AG04450 (cell line): ENCODE results near the gene PCSK6. TPM values are rescaled to one million over a fixed set of nuclear protein-coding genes. Genes with fewer than 3 reads are reported as not detected.

Source experiments
- CTCF ChIA-PET: fragments of 300-600, 350-600 bp; formaldehyde crosslinking; extraction: SDS; loops from one replicate; lab custom pipeline; 2022; ENCODE audit warnings: antibody characterized with exemption, inconsistent platforms; lab: Charles Lee
- POLR2A ChIA-PET: fragments of 350-600 bp; formaldehyde crosslinking; extraction: SDS; loops from one replicate; lab custom pipeline; 2021; ENCODE audit warnings: antibody characterized with exemption, inconsistent platforms; lab: Yijun Ruan, JAX
- DNase-seq: peaks from one replicate; pipeline ENCODE4 v3.0.0-alpha.2; 2011; ENCODE audit warnings: low read depth, low spot score
- H3K27ac ChIP-seq: one replicate; pipeline ENCODE4 v1.5.1; 2012; ENCODE audit warnings: low read depth, low read length, control low read depth
- H3K27me3 ChIP-seq: one replicate; pipeline ENCODE4 v1.6.0; 2012; ENCODE audit warnings: low read length; ENCODE audit not compliant: control insufficient read depth, insufficient read depth
- H3K4me3 ChIP-seq: 2 replicates; pipeline ENCODE4 v1.5.1; 2011; ENCODE audit warnings: mild to moderate bottlenecking, low read depth, low read length, control low read depth
- H3K9me3 ChIP-seq: 2 replicates; pipeline ENCODE4 v1.5.1; 2012; ENCODE audit warnings: low read length; ENCODE audit not compliant: control insufficient read depth, insufficient read depth
- polyA plus RNA-seq: library from polyadenylated mRNA; depleted of rRNA; stranded (reverse); fragments of >200 nt; gene quantifications from 2 replicates; pipeline ENCODE4 v1.2.3, GENCODE V29; 2011
- TF ChIP-seq, protein P1 (sequence below): IDR thresholded peaks from 2 replicates; pipeline ENCODE4 v1.5.1; 2011; ENCODE audit warnings: low read depth, low read length, control low read depth, inconsistent platforms

Gene PCSK6
- polyA plus RNA-seq, 1 experiment: 0.06 TPM

DNA sequence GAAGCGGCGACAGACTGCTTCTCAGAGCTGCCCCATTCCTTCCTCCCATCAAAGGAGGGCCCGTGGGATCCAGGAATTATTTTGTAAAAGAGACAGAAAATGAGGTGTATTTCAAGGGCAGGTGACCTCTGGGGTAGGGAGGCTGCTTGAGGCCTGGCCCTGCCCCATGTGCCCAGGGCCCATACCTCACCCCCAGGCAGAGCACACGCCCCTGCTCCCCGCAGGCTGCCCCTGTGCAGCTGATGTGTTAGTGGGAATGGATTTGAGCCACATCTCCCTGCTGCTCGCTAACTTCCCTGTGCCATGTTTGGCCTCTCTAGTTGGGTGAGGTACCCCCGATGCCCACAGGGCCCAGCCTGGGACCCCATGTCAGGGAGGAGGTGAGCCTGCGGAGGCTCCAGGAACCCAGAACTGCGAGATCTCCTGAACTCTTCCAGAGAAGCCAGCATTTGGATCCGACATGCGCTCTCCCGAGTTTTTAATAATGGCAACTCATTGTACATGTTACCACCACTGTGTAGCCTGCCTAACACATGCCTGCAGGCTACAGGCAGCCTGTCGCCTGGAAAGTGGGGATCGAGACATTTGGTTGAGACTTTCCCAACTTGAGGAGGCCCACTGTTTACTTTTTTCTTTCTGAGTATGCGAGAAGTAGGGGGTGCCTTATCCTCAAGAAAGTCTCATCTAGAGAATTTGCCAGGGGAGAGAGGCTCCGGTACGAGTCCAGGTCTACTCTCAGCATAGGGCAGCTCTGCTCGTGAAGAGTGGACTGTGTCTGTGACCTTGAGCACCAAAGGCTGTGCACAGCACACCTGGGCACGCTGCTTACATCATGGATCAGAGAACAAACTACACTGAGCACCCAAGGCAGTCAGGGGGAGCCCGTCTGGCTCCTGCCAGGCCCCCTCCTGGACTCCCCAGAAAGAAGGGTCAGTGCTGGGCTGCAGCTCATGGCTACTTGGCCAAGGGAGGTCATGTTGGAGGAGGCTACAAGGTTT, 36.1 kb downstream of the PCSK6 start:
- TF ChIP-seq, protein P1, sequence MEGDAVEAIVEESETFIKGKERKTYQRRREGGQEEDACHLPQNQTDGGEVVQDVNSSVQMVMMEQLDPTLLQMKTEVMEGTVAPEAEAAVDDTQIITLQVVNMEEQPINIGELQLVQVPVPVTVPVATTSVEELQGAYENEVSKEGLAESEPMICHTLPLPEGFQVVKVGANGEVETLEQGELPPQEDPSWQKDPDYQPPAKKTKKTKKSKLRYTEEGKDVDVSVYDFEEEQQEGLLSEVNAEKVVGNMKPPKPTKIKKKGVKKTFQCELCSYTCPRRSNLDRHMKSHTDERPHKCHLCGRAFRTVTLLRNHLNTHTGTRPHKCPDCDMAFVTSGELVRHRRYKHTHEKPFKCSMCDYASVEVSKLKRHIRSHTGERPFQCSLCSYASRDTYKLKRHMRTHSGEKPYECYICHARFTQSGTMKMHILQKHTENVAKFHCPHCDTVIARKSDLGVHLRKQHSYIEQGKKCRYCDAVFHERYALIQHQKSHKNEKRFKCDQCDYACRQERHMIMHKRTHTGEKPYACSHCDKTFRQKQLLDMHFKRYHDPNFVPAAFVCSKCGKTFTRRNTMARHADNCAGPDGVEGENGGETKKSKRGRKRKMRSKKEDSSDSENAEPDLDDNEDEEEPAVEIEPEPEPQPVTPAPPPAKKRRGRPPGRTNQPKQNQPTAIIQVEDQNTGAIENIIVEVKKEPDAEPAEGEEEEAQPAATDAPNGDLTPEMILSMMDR: no peak
- ChIA-PET POLR2A (no interaction called here), CTCF (interaction anchor here (0.6 kb wide), 1 partner anchor 151 kb away, joined by 8 read pairs; no protein-coding TSS in a partner anchor)
- no peak for DNase-seq
- Histone ChIP-seq H3K4me3 (no peak overlapping the region), H3K9me3 (no peaks in the 10 kb centered on the region; the same call in 1 of the 2 replicates), H3K27me3 (peaks cover 13% of the 10 kb centered on the region), H3K27ac (no peak overlapping the region)

- TF ChIP-seq, protein P1: no peak
- Histone ChIP-seq H3K9me3 (no peaks in the 10 kb centered on the region; the same call in 1 of the 2 replicates), H3K4me3 (no peak overlapping the region), H3K27ac (no peak overlapping the region), H3K27me3 (peaks cover 13% of the 10 kb centered on the region)
- CTCF ChIA-PET: no interaction called here
- POLR2A ChIA-PET: no interaction called here
- DNase-seq: no peak
Measured at GRCh38 chr15:101452572-101452971, 36.9 kb downstream of the PCSK6 start.

GRCh38 chr15:101451846-101452245, 37.7 kb downstream of the PCSK6 start:
- no peak for DNase-seq
- no peak overlapping the region for H3K27ac ChIP-seq
- H3K27me3 ChIP-seq: peaks cover 13% of the 10 kb centered on the region
- TF ChIP-seq, protein P1: no peak
- H3K4me3 ChIP-seq: no peak overlapping the region
- no peaks in the 10 kb centered on the region; the same call in 1 of the 2 replicates for H3K9me3 ChIP-seq
- ChIA-PET CTCF (no interaction called here), POLR2A (no interaction called here)

- no peak overlapping the region for H3K4me3 ChIP-seq
- no peak for DNase-seq
- TF ChIP-seq, protein P1: no peak
- peaks cover 13% of the 10 kb centered on the region for H3K27me3 ChIP-seq
- H3K27ac ChIP-seq: no peak overlapping the region
- ChIA-PET CTCF (no interaction called here), POLR2A (no interaction called here)
- H3K9me3 ChIP-seq: no peaks in the 10 kb centered on the region; the same call in 1 of the 2 replicates
Measured at GRCh38 chr15:101451266-101451799, 38.2 kb downstream of the PCSK6 start.
